Activated CD8-positive, alpha-beta memory T cell treated with anti-CD3 and anti-CD28 coated beads, Interleukin-2, amount 10 ng/mL, durations not matched to agents 7 days and 5 days (primary cell): Measurements from ENCODE around the gene EBF4. TPM values are rescaled to one million over a fixed set of nuclear protein-coding genes. Genes with fewer than 3 reads are reported as not detected.
"Not testable (repeated sequence)": the region's sequence is repeated elsewhere in the genome, so short reads cannot be mapped to it uniquely, and the experiment has no call there.

ENCODE experiments used
- ATAC-seq: fragments of 150-1000 bp; cut with Tn5 transposase; one replicate; pipeline ENCODE4 v1.10.0; 2021; ENCODE audit warnings: moderate library complexity
- CTCF ChIA-PET: fragments of 350-600 bp; sonication (Branson Sonifier 250); formaldehyde crosslinking; loops from one replicate; lab custom pipeline; 2021; ENCODE audit warnings: antibody characterized with exemption; lab: Charles Lee
- DNase-seq: peaks from one replicate; pipeline ENCODE4 v3.0.0-alpha.2; 2020
- H3K27ac Mint-ChIP-seq: one replicate; pipeline ENCODE4 v1.8.0; 2021; ENCODE audit warnings: mild to moderate bottlenecking, mixed read lengths
- H3K27me3 Mint-ChIP-seq: one replicate; pipeline ENCODE4 v1.8.0; 2021; ENCODE audit warnings: mixed read lengths
- H3K36me3 Mint-ChIP-seq: one replicate; pipeline ENCODE4 v1.8.0; 2021; ENCODE audit warnings: mild to moderate bottlenecking, mixed read lengths
- H3K4me1 Mint-ChIP-seq: one replicate; pipeline ENCODE4 v1.8.0; 2021; ENCODE audit warnings: mixed read lengths
- H3K4me3 Mint-ChIP-seq: one replicate; pipeline ENCODE4 v1.8.0; 2021; ENCODE audit warnings: mild to moderate bottlenecking, moderate library complexity, mixed read lengths
- H3K9me3 Mint-ChIP-seq: one replicate; pipeline ENCODE4 v1.8.0; 2022; ENCODE audit warnings: low read depth, mixed read lengths
- total RNA-seq, 2 experiments: library from RNA; stranded (reverse); gene quantifications; one replicate each; pipeline ENCODE4 v1.2.3, GENCODE V29; 2021

The EBF4 gene
- total RNA-seq, 2 experiments from 2014 or later = 1.3 to 3.1 TPM

GRCh38 chr20:2760297-2760951 lies 67.8 kb downstream of the EBF4 start:
- CTCF ChIA-PET = interaction anchor here (0.8 to 4.1 kb wide), 2 partner anchors 8 to 91 kb away, joined by 3 to 22 read pairs; no protein-coding TSS in a partner anchor
- H3K36me3 Mint-ChIP-seq = no peaks in the 10 kb centered on the region
- no peak overlapping the region for H3K27ac Mint-ChIP-seq
- no peak for DNase-seq
- no peaks in the 10 kb centered on the region for H3K9me3 Mint-ChIP-seq
- H3K4me1 Mint-ChIP-seq = no peaks in the 10 kb centered on the region
- peaks cover 31% of the 10 kb centered on the region for H3K27me3 Mint-ChIP-seq
- ATAC-seq = no peak
- no peak overlapping the region for H3K4me3 Mint-ChIP-seq

GRCh38 chr20:2760952-2761305 lies 68.3 kb downstream of the EBF4 start:
- no peak for DNase-seq
- H3K9me3 Mint-ChIP-seq = no peaks in the 10 kb centered on the region
- no peak overlapping the region for H3K4me3 Mint-ChIP-seq
- CTCF ChIA-PET = interaction anchor here (4.1 kb wide), 1 partner anchor 8 kb away, joined by 22 read pairs; no protein-coding TSS in a partner anchor
- peaks cover 29% of the 10 kb centered on the region for H3K27me3 Mint-ChIP-seq
- H3K27ac Mint-ChIP-seq = no peak overlapping the region
- no peaks in the 10 kb centered on the region for H3K36me3 Mint-ChIP-seq
- no peaks in the 10 kb centered on the region for H3K4me1 Mint-ChIP-seq
- no peak for ATAC-seq

GRCh38 chr20:2761885-2762284 lies 69.3 kb downstream of the EBF4 start:
- Mint-ChIP-seq H3K27me3 (peaks cover 19% of the 10 kb centered on the region), H3K36me3 (no peaks in the 10 kb centered on the region), H3K4me3 (no peak overlapping the region), H3K4me1 (no peaks in the 10 kb centered on the region), H3K9me3 (no peaks in the 10 kb centered on the region), H3K27ac (no peak overlapping the region)
- CTCF ChIA-PET = interaction anchor here (0.6 to 4.1 kb wide), 2 partner anchors 9 to 164 kb away, joined by 3 to 22 read pairs; no protein-coding TSS in a partner anchor
- DNase-seq (no peak), ATAC-seq (no peak)

- peaks cover 26% of the 10 kb centered on the region for H3K27me3 Mint-ChIP-seq
- no peak overlapping the region for H3K4me3 Mint-ChIP-seq
- no peaks in the 10 kb centered on the region for H3K4me1 Mint-ChIP-seq
- H3K36me3 Mint-ChIP-seq = no peaks in the 10 kb centered on the region
- ATAC-seq = no peak
- no peak for DNase-seq
- H3K27ac Mint-ChIP-seq = no peak overlapping the region
- CTCF ChIA-PET = interaction anchor here (0.6 to 4.1 kb wide), 2 partner anchors 10 to 49 kb away, joined by 3 to 22 read pairs; no protein-coding TSS in a partner anchor
- no peaks in the 10 kb centered on the region for H3K9me3 Mint-ChIP-seq
These were observed 70.1 kb downstream of the EBF4 start for GRCh38 chr20:2762578-2763131.

- no peak for DNase-seq
- Mint-ChIP-seq H3K9me3 (no peaks in the 10 kb centered on the region), H3K27me3 (peaks cover 24% of the 10 kb centered on the region), H3K27ac (no peak overlapping the region), H3K4me3 (no peak overlapping the region), H3K36me3 (no peaks in the 10 kb centered on the region), H3K4me1 (no peaks in the 10 kb centered on the region)
- no peak for ATAC-seq
- CTCF ChIA-PET = interaction anchor here (0.6 to 4.1 kb wide), 2 partner anchors 11 to 50 kb away, joined by 3 to 22 read pairs; no protein-coding TSS in a partner anchor
These were observed 70.6 kb downstream of the EBF4 start for GRCh38 chr20:2763186-2763585.

GRCh38 chr20:2767768-2768631 lies 75.4 kb downstream of the EBF4 start:
- H3K4me1 Mint-ChIP-seq = peaks cover 11% of the 10 kb centered on the region
- ATAC-seq (no peak), DNase-seq (no peak)
- no peak overlapping the region for H3K27ac Mint-ChIP-seq
- H3K27me3 Mint-ChIP-seq = peaks cover 24% of the 10 kb centered on the region
- H3K4me3 Mint-ChIP-seq = no peak overlapping the region
- no peaks in the 10 kb centered on the region for H3K36me3 Mint-ChIP-seq
- no peaks in the 10 kb centered on the region for H3K9me3 Mint-ChIP-seq
- CTCF ChIA-PET = interaction anchor here (1.1 kb wide), 1 partner anchor 15 kb away, joined by 4 read pairs; no protein-coding TSS in a partner anchor

GRCh38 chr20:2768632-2769015 lies 76.0 kb downstream of the EBF4 start:
- Mint-ChIP-seq H3K4me3 (no peak overlapping the region), H3K4me1 (peaks cover 11% of the 10 kb centered on the region), H3K36me3 (no peaks in the 10 kb centered on the region), H3K27ac (no peak overlapping the region), H3K27me3 (peaks cover 23% of the 10 kb centered on the region), H3K9me3 (no peaks in the 10 kb centered on the region)
- DNase-seq (no peak), ATAC-seq (no peak)
- CTCF ChIA-PET = interaction anchor here (1.1 kb wide), 1 partner anchor 15 kb away, joined by 4 read pairs; no protein-coding TSS in a partner anchor

GRCh38 chr20:2770091-2770490 lies 77.5 kb downstream of the EBF4 start:
- Mint-ChIP-seq H3K27me3 (peaks cover 19% of the 10 kb centered on the region), H3K4me1 (peaks cover 11% of the 10 kb centered on the region)
- H3K36me3 Mint-ChIP-seq, H3K27ac Mint-ChIP-seq, H3K9me3 Mint-ChIP-seq, CTCF ChIA-PET, DNase-seq, H3K4me3 Mint-ChIP-seq, ATAC-seq: not testable (repeated sequence)

GRCh38 chr20:2771631-2772080 lies 79.1 kb downstream of the EBF4 start:
- Mint-ChIP-seq H3K9me3 (no peaks in the 10 kb centered on the region), H3K4me1 (peaks cover 11% of the 10 kb centered on the region), H3K4me3 (no peak overlapping the region), H3K27ac (no peak overlapping the region), H3K36me3 (no peaks in the 10 kb centered on the region), H3K27me3 (peaks cover 22% of the 10 kb centered on the region)
- CTCF ChIA-PET = no interaction called here
- DNase-seq (no peak), ATAC-seq (peak; percentile 33)

- no peak for DNase-seq
- Mint-ChIP-seq H3K27ac (no peak overlapping the region), H3K27me3 (peaks cover 20% of the 10 kb centered on the region), H3K36me3 (no peaks in the 10 kb centered on the region), H3K4me3 (no peak overlapping the region), H3K4me1 (peaks cover 11% of the 10 kb centered on the region), H3K9me3 (no peaks in the 10 kb centered on the region)
- CTCF ChIA-PET = interaction anchor here (1.3 kb wide), 1 partner anchor 21 kb away, joined by 4 read pairs; no protein-coding TSS in a partner anchor
- no peak for ATAC-seq
These were observed 81.2 kb downstream of the EBF4 start for GRCh38 chr20:2773812-2774211.

- DNase-seq = no peak
- no peaks in the 10 kb centered on the region for H3K9me3 Mint-ChIP-seq
- no peak overlapping the region for H3K4me3 Mint-ChIP-seq
- H3K4me1 Mint-ChIP-seq = peaks cover 11% of the 10 kb centered on the region
- no peaks in the 10 kb centered on the region for H3K36me3 Mint-ChIP-seq
- ATAC-seq = no peak
- CTCF ChIA-PET = interaction anchor here (0.7 kb wide), 1 partner anchor 322 kb away, joined by 4 read pairs; no protein-coding TSS in a partner anchor
- H3K27me3 Mint-ChIP-seq = peaks cover 26% of the 10 kb centered on the region
- no peak overlapping the region for H3K27ac Mint-ChIP-seq
These were observed 82.6 kb downstream of the EBF4 start for GRCh38 chr20:2775139-2775538.

- Mint-ChIP-seq H3K36me3 (no peaks in the 10 kb centered on the region), H3K4me3 (no peak overlapping the region), H3K27ac (no peak overlapping the region), H3K9me3 (no peaks in the 10 kb centered on the region), H3K27me3 (peaks cover 39% of the 10 kb centered on the region), H3K4me1 (no peaks in the 10 kb centered on the region)
- ATAC-seq (no peak), DNase-seq (no peak)
- CTCF ChIA-PET = no interaction called here
These were observed 86.2 kb downstream of the EBF4 start for GRCh38 chr20:2778602-2779321.

GRCh38 chr20:2780948-2781347 lies 88.4 kb downstream of the EBF4 start:
- CTCF ChIA-PET = no interaction called here
- Mint-ChIP-seq H3K4me3 (no peak overlapping the region), H3K27me3 (peaks cover 51% of the 10 kb centered on the region), H3K4me1 (no peaks in the 10 kb centered on the region), H3K36me3 (no peaks in the 10 kb centered on the region), H3K9me3 (no peaks in the 10 kb centered on the region), H3K27ac (no peak overlapping the region)
- DNase-seq = no peak
- ATAC-seq = no peak
